PC-3 (cell line): ENCODE data around the gene DAB1.

Experiments
- CTCF ChIP-seq: fragments of 300-600 bp; sonication (generic); conservative IDR thresholded peaks from 2 replicates; pipeline ENCODE4 v1.5.1; 2017; ENCODE audit warnings: antibody characterized with exemption, low read depth, mild to moderate bottlenecking, low read length
- EZH2phosphoT487 ChIP-seq: fragments of 300-600 bp; sonication (generic); IDR thresholded peaks from 2 replicates; pipeline ENCODE4 v1.6.1; 2018; ENCODE audit warnings: mild to moderate bottlenecking, antibody characterized with exemption, low read length, borderline replicate concordance

DNA sequence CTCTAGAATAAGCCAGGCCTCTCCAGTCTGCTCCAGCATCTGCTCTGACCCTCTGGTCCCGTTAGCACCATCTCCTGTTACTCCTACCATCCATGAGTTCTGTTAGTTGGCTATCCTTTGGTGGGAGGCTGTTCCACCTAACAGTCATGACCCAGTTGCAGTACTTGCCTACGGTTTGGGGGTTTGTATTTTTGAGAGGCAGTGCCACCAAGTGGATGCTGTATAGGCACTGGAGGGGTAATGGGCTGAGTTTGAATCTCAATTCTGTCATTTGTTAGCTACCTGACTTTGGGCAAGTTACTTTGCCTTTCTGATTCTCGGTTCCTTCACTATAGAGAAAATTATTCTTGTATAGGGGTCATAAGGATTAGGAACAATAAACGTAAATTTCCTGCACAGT is 445.9 kb downstream of the DAB1 start:
- TF ChIP-seq EZH2phosphoT487 (no peak), CTCF (no peak)
